Measurements from ENCODE around the gene ATP11A.

The ATP11A gene

GRCh38 chr13:112719556-112719955 lies 29.7 kb downstream of the ATP11A start:
- no peak overlapping the region for H2AFZ ChIP-seq (ENCODE audit: low read depth)
- H4K20me1 ChIP-seq (ENCODE audit: insufficient read depth), result no peaks in the 10 kb centered on the region
- H3K4me3 ChIP-seq (IDR thresholded peaks at IDR 0.05; ENCODE audit: insufficient read depth, low read depth, low read length), result no peak overlapping the region
- no peaks in the 10 kb centered on the region for H3K36me3 ChIP-seq (ENCODE audit: insufficient read depth)
- TF ChIP-seq, protein P1, sequence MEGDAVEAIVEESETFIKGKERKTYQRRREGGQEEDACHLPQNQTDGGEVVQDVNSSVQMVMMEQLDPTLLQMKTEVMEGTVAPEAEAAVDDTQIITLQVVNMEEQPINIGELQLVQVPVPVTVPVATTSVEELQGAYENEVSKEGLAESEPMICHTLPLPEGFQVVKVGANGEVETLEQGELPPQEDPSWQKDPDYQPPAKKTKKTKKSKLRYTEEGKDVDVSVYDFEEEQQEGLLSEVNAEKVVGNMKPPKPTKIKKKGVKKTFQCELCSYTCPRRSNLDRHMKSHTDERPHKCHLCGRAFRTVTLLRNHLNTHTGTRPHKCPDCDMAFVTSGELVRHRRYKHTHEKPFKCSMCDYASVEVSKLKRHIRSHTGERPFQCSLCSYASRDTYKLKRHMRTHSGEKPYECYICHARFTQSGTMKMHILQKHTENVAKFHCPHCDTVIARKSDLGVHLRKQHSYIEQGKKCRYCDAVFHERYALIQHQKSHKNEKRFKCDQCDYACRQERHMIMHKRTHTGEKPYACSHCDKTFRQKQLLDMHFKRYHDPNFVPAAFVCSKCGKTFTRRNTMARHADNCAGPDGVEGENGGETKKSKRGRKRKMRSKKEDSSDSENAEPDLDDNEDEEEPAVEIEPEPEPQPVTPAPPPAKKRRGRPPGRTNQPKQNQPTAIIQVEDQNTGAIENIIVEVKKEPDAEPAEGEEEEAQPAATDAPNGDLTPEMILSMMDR (conservative IDR thresholded peaks at IDR 0.05; ENCODE audit: low read depth, low read length), result no peak
- no peak overlapping the region for H3K9ac ChIP-seq
- no peaks in the 10 kb centered on the region; the same call in 1 of the 2 replicates for H3K79me2 ChIP-seq (ENCODE audit: insufficient read depth, low read depth)
- H3K4me1 ChIP-seq (ENCODE audit: low read depth, poor library complexity, severe bottlenecking), result no peaks in the 10 kb centered on the region
- no peaks in the 10 kb centered on the region for H3K27me3 ChIP-seq (ENCODE audit: insufficient read depth, low read depth)
- H3K4me2 ChIP-seq, result no peak overlapping the region
- H3K27ac ChIP-seq, result no peak overlapping the region

GRCh38 chr13:112720251-112720650 lies 30.4 kb downstream of the ATP11A start:
- Histone ChIP-seq H3K27ac (no peak overlapping the region), H3K4me2 (no peak overlapping the region), H3K9ac (no peak overlapping the region), H3K36me3 (ENCODE audit: insufficient read depth) (no peaks in the 10 kb centered on the region), H2AFZ (ENCODE audit: low read depth) (no peak overlapping the region), H3K79me2 (ENCODE audit: insufficient read depth, low read depth) (no peaks in the 10 kb centered on the region; the same call in 1 of the 2 replicates), H3K4me1 (ENCODE audit: low read depth, poor library complexity, severe bottlenecking) (no peaks in the 10 kb centered on the region), H4K20me1 (ENCODE audit: insufficient read depth) (no peaks in the 10 kb centered on the region), H3K4me3 (IDR thresholded peaks at IDR 0.05; ENCODE audit: insufficient read depth, low read depth, low read length) (no peak overlapping the region), H3K27me3 (ENCODE audit: insufficient read depth, low read depth) (no peaks in the 10 kb centered on the region)
- TF ChIP-seq, protein P1 (conservative IDR thresholded peaks at IDR 0.05; ENCODE audit: low read depth, low read length), result no peak

GRCh38 chr13:112720814-112721197 lies 31.0 kb downstream of the ATP11A start:
- H3K4me2 ChIP-seq, result no peak overlapping the region
- TF ChIP-seq, protein P1 (conservative IDR thresholded peaks at IDR 0.05; ENCODE audit: low read depth, low read length), result no peak
- H3K4me1 ChIP-seq (ENCODE audit: low read depth, poor library complexity, severe bottlenecking), result no peaks in the 10 kb centered on the region
- no peak overlapping the region for H3K4me3 ChIP-seq (IDR thresholded peaks at IDR 0.05; ENCODE audit: insufficient read depth, low read depth, low read length)
- H3K27ac ChIP-seq, result no peak overlapping the region
- H2AFZ ChIP-seq (ENCODE audit: low read depth), result no peak overlapping the region
- H3K36me3 ChIP-seq (ENCODE audit: insufficient read depth), result no peaks in the 10 kb centered on the region
- no peaks in the 10 kb centered on the region; the same call in 1 of the 2 replicates for H3K79me2 ChIP-seq (ENCODE audit: insufficient read depth, low read depth)
- H3K27me3 ChIP-seq (ENCODE audit: insufficient read depth, low read depth), result no peaks in the 10 kb centered on the region
- H3K9ac ChIP-seq, result no peak overlapping the region
- no peaks in the 10 kb centered on the region for H4K20me1 ChIP-seq (ENCODE audit: insufficient read depth)

DNA sequence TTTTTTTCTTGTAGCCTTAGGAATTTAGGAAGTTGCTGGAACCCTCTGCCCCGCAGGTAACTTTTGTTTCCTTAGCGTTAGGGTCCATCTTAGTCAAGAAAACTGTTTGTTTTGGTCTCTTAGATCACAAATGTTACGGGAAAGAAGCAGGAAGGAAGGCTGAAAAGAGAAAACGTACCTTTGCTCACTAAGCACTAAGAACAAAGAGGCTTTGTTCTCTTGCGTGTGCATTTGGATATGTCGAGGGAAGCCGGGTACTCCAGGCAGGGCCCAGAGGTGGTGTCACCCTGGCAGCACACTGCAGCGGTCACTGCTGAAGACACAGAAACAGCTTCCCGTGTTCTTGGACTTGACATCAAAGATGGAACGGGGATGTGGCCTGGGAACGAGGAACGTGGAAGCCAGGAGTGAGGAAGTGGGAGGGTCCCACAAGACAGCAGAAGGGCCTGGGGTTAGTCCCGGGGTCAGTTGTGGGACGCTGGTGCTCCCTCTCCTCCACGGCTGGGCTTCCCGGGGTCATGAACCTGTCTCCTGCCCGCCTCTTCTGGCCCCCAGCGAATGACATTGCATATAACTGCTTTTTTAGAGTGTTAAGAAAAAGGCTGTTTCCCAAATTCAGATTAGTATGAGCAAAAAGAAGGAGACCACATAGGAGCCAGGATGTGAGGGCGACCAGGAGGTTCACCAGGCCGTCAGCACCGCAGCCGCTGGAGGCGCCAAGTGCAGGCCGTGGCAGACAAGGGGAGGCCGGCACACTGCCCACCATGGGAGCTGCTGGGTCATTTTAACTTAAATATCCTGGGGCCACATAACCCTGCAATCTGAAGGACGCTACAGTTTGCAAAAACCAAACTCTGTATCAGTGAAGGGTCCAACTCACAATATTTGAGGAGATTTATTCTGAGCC lies 31.6 kb downstream of the ATP11A start:
- TF ChIP-seq, protein P1 (conservative IDR thresholded peaks at IDR 0.05; ENCODE audit: low read depth, low read length), result no peak
- no peak overlapping the region for H3K4me2 ChIP-seq
- no peaks in the 10 kb centered on the region for H4K20me1 ChIP-seq (ENCODE audit: insufficient read depth)
- H3K9ac ChIP-seq, result no peak overlapping the region
- no peak overlapping the region for H3K27ac ChIP-seq
- H2AFZ ChIP-seq (ENCODE audit: low read depth), result no peak overlapping the region
- no peaks in the 10 kb centered on the region for H3K36me3 ChIP-seq (ENCODE audit: insufficient read depth)
- H3K27me3 ChIP-seq (ENCODE audit: insufficient read depth, low read depth), result no peaks in the 10 kb centered on the region
- H3K4me3 ChIP-seq (IDR thresholded peaks at IDR 0.05; ENCODE audit: insufficient read depth, low read depth, low read length), result no peak overlapping the region
- no peaks in the 10 kb centered on the region for H3K4me1 ChIP-seq (ENCODE audit: low read depth, poor library complexity, severe bottlenecking)
- no peaks in the 10 kb centered on the region for H3K79me2 ChIP-seq (ENCODE audit: insufficient read depth, low read depth)
